ENCODE data around the gene RPL19. TPM values are rescaled to one million over a fixed set of nuclear protein-coding genes. Genes with fewer than 3 reads are reported as not detected.

Gene RPL19
- polyA plus RNA-seq, 1 donor (not counting 4 experiments of a cell fraction or from before 2014, with no cell fraction given) = 1,957 TPM

GRCh38 chr17:39156491-39156890 lies 43.6 kb upstream of the RPL19 start:
- no peaks in the 10 kb centered on the region for H3K36me3 ChIP-seq (ENCODE audit: control insufficient read depth in 2 of 2, extremely low read depth in 1 of 2, insufficient read depth in 2 of 2, low read length in 2 of 2)
- dilution Hi-C loops (cut with MboI; ENCODE audit: extremely low pct_ligation_motif_present, low sequenced_read_pairs) = no loop called here

GRCh38 chr17:39158623-39159022 lies 41.5 kb upstream of the RPL19 start:
- Histone ChIP-seq H2AFZ (ENCODE audit: control insufficient read depth, low read length) (no peak overlapping the region), H3K9ac (ENCODE audit: control insufficient read depth, extremely low read depth, insufficient read depth, low read length) (no peak overlapping the region), H3K9me3 (ENCODE audit: control insufficient read depth, low read depth, low read length) (no peaks in the 10 kb centered on the region), H3K36me3 (ENCODE audit: control insufficient read depth in 2 of 2, extremely low read depth in 1 of 2, insufficient read depth in 2 of 2, low read length in 2 of 2) (no peaks in the 10 kb centered on the region), H3K27me3 (ENCODE audit: control insufficient read depth, extremely low read depth, insufficient read depth, low read length) (peaks cover 5% of the 10 kb centered on the region), H3K79me2 (ENCODE audit: control insufficient read depth, insufficient read depth, low read length) (no peaks in the 10 kb centered on the region), H3K9me1 (ENCODE audit: control insufficient read depth, extremely low read depth, insufficient read depth, low read length) (no peaks in the 10 kb centered on the region), H3K4me1 (ENCODE audit: control insufficient read depth, extremely low read depth, insufficient read depth, low read length) (peaks cover 2% of the 10 kb centered on the region), H3K4me2 (ENCODE audit: control insufficient read depth, extremely low read depth, insufficient read depth, low read depth, low read length) (no peak overlapping the region), H4K20me1 (ENCODE audit: control insufficient read depth, extremely low read depth, insufficient read depth, low read length) (no peaks in the 10 kb centered on the region), H3K4me3 (ENCODE audit: control insufficient read depth in 2 of 3, extremely low read depth in 1 of 3, insufficient read depth in 2 of 3, low read depth in 1 of 3, low read length in 3 of 3) (no peak overlapping the region), H3K27ac (ENCODE audit: control insufficient read depth, insufficient read depth, low read length) (no peak overlapping the region)
- FAIRE-seq = no peak
- no peak for DNase-seq (ENCODE audit: low read depth, low spot score)
- no peak for TF ChIP-seq EZH2 (IDR thresholded peaks at IDR 0.05; ENCODE audit: low read length)
- TF ChIP-seq CTCF (optimal IDR thresholded peaks at IDR 0.05 in 1 of 3, IDR thresholded peaks at IDR 0.05 in 1 of 3, conservative IDR thresholded peaks at IDR 0.05 in 1 of 3; ENCODE audit: extremely low read depth in 1 of 3, insufficient read depth in 2 of 3, low read length in 3 of 3) = no peak
- dilution Hi-C loops (cut with MboI; ENCODE audit: extremely low pct_ligation_motif_present, low sequenced_read_pairs) = no loop called here

More at GRCh38 chr17:39156491-39156890, 43.6 kb upstream of the RPL19 start:
- H3K79me2 ChIP-seq (ENCODE audit: control insufficient read depth, insufficient read depth, low read length) = no peaks in the 10 kb centered on the region
- no peaks in the 10 kb centered on the region for H3K9me1 ChIP-seq (ENCODE audit: control insufficient read depth, extremely low read depth, insufficient read depth, low read length)
- H3K4me1 ChIP-seq (ENCODE audit: control insufficient read depth, extremely low read depth, insufficient read depth, low read length) = peaks cover 18% of the 10 kb centered on the region
- no peak overlapping the region for H3K9ac ChIP-seq (ENCODE audit: control insufficient read depth, extremely low read depth, insufficient read depth, low read length)
- H2AFZ ChIP-seq (ENCODE audit: control insufficient read depth, low read length) = no peak overlapping the region
- H3K4me2 ChIP-seq (ENCODE audit: control insufficient read depth, extremely low read depth, insufficient read depth, low read depth, low read length) = no peak overlapping the region
- H3K27me3 ChIP-seq (ENCODE audit: control insufficient read depth, extremely low read depth, insufficient read depth, low read length) = peaks cover 9% of the 10 kb centered on the region
- no peak for TF ChIP-seq CTCF (optimal IDR thresholded peaks at IDR 0.05 in 1 of 3, IDR thresholded peaks at IDR 0.05 in 1 of 3, conservative IDR thresholded peaks at IDR 0.05 in 1 of 3; ENCODE audit: extremely low read depth in 1 of 3, insufficient read depth in 2 of 3, low read length in 3 of 3)
- no peak for TF ChIP-seq EZH2 (IDR thresholded peaks at IDR 0.05; ENCODE audit: low read length)
- H3K4me3 ChIP-seq (ENCODE audit: control insufficient read depth in 2 of 3, extremely low read depth in 1 of 3, insufficient read depth in 2 of 3, low read depth in 1 of 3, low read length in 3 of 3) = no peak overlapping the region
- H3K9me3 ChIP-seq (ENCODE audit: control insufficient read depth, low read depth, low read length) = no peaks in the 10 kb centered on the region
- no peak for FAIRE-seq
- DNase-seq (ENCODE audit: low read depth, low spot score) = no peak
- H3K27ac ChIP-seq (ENCODE audit: control insufficient read depth, insufficient read depth, low read length) = no peak overlapping the region
- no peaks in the 10 kb centered on the region for H4K20me1 ChIP-seq (ENCODE audit: control insufficient read depth, extremely low read depth, insufficient read depth, low read length)

Measured in keratinocyte (primary cell).